GM18868 (cell line): ENCODE data around the gene CALML4.

Experiments used
- ATAC-seq: cut with Tn5 transposase; IDR thresholded peaks from one replicate; pipeline ENCODE4 v1.9.1; 2021; ENCODE audit warnings: mild to moderate bottlenecking, moderate library complexity; ENCODE audit not compliant: unreplicated experiment

Gene CALML4

GRCh38 chr15:68151277-68151676, 53.9 kb downstream of the CALML4 start:
- no peak for ATAC-seq

- no peak for ATAC-seq
These were observed 54.9 kb downstream of the CALML4 start for GRCh38 chr15:68150187-68150586.

GRCh38 chr15:68149059-68149458, 56.1 kb downstream of the CALML4 start:
- no peak for ATAC-seq

DNA sequence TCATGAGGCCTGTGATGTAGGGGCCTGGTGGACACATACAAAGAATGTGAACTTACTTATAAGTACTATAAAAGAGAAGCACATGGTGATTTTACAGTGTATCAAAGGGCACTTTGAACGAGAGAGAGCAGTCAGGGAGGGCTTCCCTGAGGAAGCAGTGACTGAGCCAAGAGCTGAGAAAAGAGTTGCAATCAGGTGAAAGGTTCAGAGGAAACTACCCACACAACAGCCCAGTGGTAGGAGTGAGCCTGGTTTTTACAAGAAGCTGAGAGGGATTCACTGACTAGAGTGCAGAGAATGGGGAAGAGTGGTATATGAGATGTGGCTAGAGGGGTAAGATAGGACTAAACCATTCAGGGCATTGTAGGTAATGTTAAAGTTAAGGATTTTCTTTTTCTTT, 57.1 kb downstream of the CALML4 start:
- no peak for ATAC-seq

DNA sequence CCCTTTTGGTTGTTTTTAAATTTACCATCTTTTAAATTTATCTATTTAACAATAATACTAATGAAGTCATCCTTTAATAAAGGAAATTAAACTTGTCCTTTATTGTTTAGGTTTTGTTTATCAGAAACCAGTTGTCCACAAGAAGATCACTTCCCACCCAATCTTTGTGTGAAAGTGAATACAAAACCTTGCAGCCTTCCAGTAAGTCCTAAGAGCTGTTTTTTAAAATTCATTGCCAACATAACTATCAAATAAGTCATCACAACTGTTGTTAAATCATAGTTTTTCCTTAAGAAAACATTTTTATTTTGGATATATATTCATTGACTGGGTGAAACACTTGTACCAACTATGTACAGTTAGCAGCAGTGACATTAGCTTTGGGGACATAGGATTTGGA, 59.4 kb downstream of the CALML4 start:
- no peak for ATAC-seq

DNA sequence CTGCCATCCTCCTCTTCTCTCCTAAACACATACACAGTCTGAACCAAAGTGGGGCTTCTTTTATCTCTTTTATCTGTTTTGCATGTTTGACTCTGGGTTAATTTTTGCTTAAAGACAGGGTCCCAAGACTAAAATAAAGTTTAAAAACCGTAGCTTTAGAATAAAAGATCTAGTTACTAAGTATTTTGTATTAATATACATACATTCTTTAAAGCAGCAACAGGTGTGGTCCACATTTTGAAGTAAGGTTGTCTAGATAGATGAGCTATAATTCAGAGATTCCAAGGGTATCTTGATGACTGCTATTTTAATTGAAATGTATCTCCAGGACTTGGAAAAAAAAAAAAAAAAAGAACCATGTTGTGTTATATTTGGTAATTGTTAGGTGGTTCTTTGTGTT, 61.3 kb downstream of the CALML4 start:
- no peak for ATAC-seq

- ATAC-seq = no peak
These were observed 62.0 kb downstream of the CALML4 start for GRCh38 chr15:68143129-68143528.
